K562 (cell line): Measurements from ENCODE around the gene NR0B2. TPM values are rescaled to one million over a fixed set of nuclear protein-coding genes. Genes with fewer than 3 reads are reported as not detected.
A peak's percentile ranks its signal among the peaks of the same experiment; 100 is the strongest.

Experiments used
- ATF1 ChIP-seq, 2 experiments: fragments of 450-650 bp in 1 of 2; IDR thresholded peaks; 2 replicates each; pipeline ENCODE4 v1.6.1; 2016; ENCODE audit warnings: missing compliant biosample characterization in 1 of 2, missing genetic modification characterization in 1 of 2
- CBFA2T3 ChIP-seq: fragments of 450-650 bp; IDR thresholded peaks from 2 replicates; pipeline ENCODE4 v1.6.1; 2017
- DMBX1 ChIP-seq: fragments of 250-450 bp; sonication (Bioruptor Pico); IDR thresholded peaks from 2 replicates; pipeline ENCODE4 v1.8.0; 2022; ENCODE audit warnings: inconsistent platforms, mild to moderate bottlenecking, moderate library complexity, borderline replicate concordance
- ETS2 ChIP-seq: IDR thresholded peaks from 2 replicates; pipeline ENCODE4 v1.6.1; 2016; ENCODE audit warnings: borderline replicate concordance, missing genetic modification characterization, mild to moderate bottlenecking, moderate library complexity, missing compliant biosample characterization; ENCODE audit not compliant: poor library complexity, severe bottlenecking
- FOXJ2 ChIP-seq: fragments of 200-800 bp; sonication (Bioruptor generic); IDR thresholded peaks from 2 replicates; pipeline ENCODE4 v1.6.1; 2016; ENCODE audit warnings: missing genetic modification characterization, missing compliant biosample characterization
- FOXK2 ChIP-seq, 2 experiments: fragments of 450-650 bp; IDR thresholded peaks in 1 of 2; conservative IDR thresholded peaks in 1 of 2; 2 replicates each; pipeline ENCODE4 v1.6.1; 2016; ENCODE audit warnings: low read depth in 2 of 2, mild to moderate bottlenecking in 1 of 2
- GATA2 ChIP-seq: sonication (generic); formaldehyde crosslinking; IDR thresholded peaks from 2 replicates; pipeline ENCODE4 v1.4.0; 2020; ENCODE audit warnings: mild to moderate bottlenecking, missing genetic modification reagents
- GATAD2A ChIP-seq: fragments of 450-650 bp; IDR thresholded peaks from 2 replicates; pipeline ENCODE4 v1.6.1; 2017
- L3MBTL2 ChIP-seq: fragments of 450-650 bp; IDR thresholded peaks from 2 replicates; pipeline ENCODE4 v1.6.1; 2016; ENCODE audit warnings: mild to moderate bottlenecking, moderate library complexity
- LEF1 ChIP-seq: fragments of 450-650 bp; IDR thresholded peaks from 2 replicates; pipeline ENCODE4 v1.6.1; 2016; ENCODE audit warnings: mild to moderate bottlenecking
- MAZ ChIP-seq, 2 experiments: fragments of 450-650 bp in 1 of 2; sonication (generic) in 1 of 2; formaldehyde crosslinking; IDR thresholded peaks in 1 of 2; conservative IDR thresholded peaks in 1 of 2; 2 replicates each; pipeline versions ENCODE4 v1.4.0 to v1.5.0; 2020; ENCODE audit warnings: mild to moderate bottlenecking in 1 of 2, missing genetic modification reagents in 1 of 2
- MBD2 ChIP-seq: sonication (generic); IDR thresholded peaks from 2 replicates; pipeline ENCODE4 v1.6.1; 2016; ENCODE audit warnings: low read depth, borderline replicate concordance
- PHB2 ChIP-seq: fragments of 450-650 bp; IDR thresholded peaks from 2 replicates; pipeline ENCODE4 v1.6.1; 2017; ENCODE audit warnings: low read depth
- STAT5A ChIP-seq: IDR thresholded peaks from 2 replicates; pipeline ENCODE4 v1.6.1; 2012; ENCODE audit warnings: low read length, inconsistent platforms, borderline replicate concordance
- ZNF589 ChIP-seq: fragments of 200-800 bp; sonication (Bioruptor generic); IDR thresholded peaks from 2 replicates; pipeline ENCODE4 v1.6.1; 2016; ENCODE audit warnings: low read depth, missing genetic modification characterization, missing compliant biosample characterization
- ZNF717 ChIP-seq: fragments of 250-450 bp; sonication (Bioruptor Pico); IDR thresholded peaks from 2 replicates; pipeline ENCODE4 v1.5.0; 2021
- polyA plus RNA-seq, 8 experiments: library from polyadenylated mRNA; depleted of rRNA in 4 of 8; stranded (reverse) in 5 of 8; unstranded in 3 of 8; fragments of >200 nt; fragmentation: Nextera tagmentation in 2 of 8; fragmentation: Illumina TruSeq in 1 of 8; extraction: Ambion mirVana in 2 of 8; extraction: Trizol in 1 of 8; gene quantifications; 2 replicates each; pipeline versions ENCODE4 v1.2.1 to v1.2.3, GENCODE V29; 2011 to 2014; ENCODE audit warnings: inconsistent platforms in 1 of 8, missing spikeins in 1 of 8
- total RNA-seq, 7 experiments: library from RNA; depleted of rRNA in 6 of 7; stranded (reverse); fragments of >200 nt in 6 of 7; fragmentation: Illumina TruSeq in 2 of 7; extraction: Trizol in 2 of 7; gene quantifications; 2 replicates each; pipeline versions ENCODE4 v1.2.1 to v1.2.3, GENCODE V29; 2011 to 2021; ENCODE audit warnings: low replicate concordance in 1 of 7
- TF ChIP-seq, protein P1 (sequence below), 2 experiments: fragments of 450-650 bp; formaldehyde crosslinking in 1 of 2; IDR thresholded peaks; 2 replicates each; pipeline versions ENCODE4 v1.4.0 to v1.6.1; 2014 to 2020; ENCODE audit warnings: mild to moderate bottlenecking in 2 of 2, borderline replicate concordance in 1 of 2, low read depth in 1 of 2
- TF ChIP-seq, protein P2 (sequence below): sonication (generic); formaldehyde crosslinking; IDR thresholded peaks from 2 replicates; pipeline ENCODE4 v1.9.0; 2022; ENCODE audit warnings: mild to moderate bottlenecking, missing genetic modification reagents

The NR0B2 gene
- total and polyA plus RNA-seq, 9 of the 15 experiments (the other 6 are each of a cell fraction or from before 2014, with no cell fraction given) = not detected

DNA sequence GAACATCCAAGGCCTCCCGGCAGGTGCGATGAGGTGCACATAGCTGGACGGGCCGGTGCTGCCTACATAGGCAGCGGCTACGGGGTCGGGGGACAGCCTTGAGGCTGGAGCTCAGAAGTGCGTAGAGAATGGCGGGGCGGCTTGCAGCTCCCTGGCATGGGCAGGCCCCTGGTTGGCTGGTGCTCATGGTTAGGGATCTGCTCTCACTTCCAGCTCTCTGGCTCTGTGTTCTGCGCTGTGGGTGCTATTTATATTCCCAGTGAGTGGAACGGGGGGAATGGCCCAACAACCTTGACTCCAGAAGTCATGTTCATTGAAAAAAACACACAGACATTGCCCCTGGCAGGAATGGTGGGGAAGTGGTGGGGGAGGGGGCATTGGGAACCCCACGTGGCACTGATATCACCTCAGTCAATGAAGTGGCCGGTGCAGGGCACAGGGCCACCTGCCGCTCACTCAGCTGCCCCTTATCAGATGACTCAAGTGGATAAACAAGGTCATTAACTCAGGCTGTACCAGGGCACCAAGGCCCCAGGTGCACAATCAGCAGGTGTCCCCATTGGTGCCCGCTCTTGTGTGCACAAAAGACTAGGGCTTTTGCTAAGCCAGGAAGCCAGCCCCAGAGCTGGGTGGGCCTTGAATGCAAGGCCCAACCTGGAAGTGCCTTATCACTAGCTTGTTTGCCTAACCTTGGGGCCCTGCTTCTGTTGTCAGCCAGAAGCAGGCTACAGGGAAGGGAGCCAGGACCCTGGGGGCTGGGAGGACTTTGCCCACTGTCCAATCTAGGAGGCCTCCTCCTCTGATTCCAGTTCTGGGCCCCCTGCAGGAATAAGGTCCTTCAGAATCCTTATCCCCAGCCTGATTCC, at the start of gene NR0B2 (continued):
- TF ChIP-seq CBFA2T3 (peak; percentile 76), MAZ (CRISPR knock-in tag; conservative IDR thresholded peaks at IDR 0.05 in 1 of 2, IDR thresholded peaks at IDR 0.05 in 1 of 2) (peak in 1 of 2 experiments; percentile 69; a peak in 2 of 4 replicates), MBD2 (0 out of 2 replicates have a peak, but pooled peaks have one; percentile 37), DMBX1 (CRISPR knock-in tag) (peak; percentile 73; the same call in 1 of the 2 replicates), FOXJ2 (tag) (0 out of 2 replicates have a peak, but pooled peaks have one; percentile 10), ATF1 (CRISPR knock-in tag; IDR thresholded peaks at IDR 0.05) (no peak), ATF1 (tag; IDR thresholded peaks at IDR 0.05) (peak; percentile 48; the same call in 1 of the 2 replicates), GATAD2A (0 out of 2 replicates have a peak, but pooled peaks have one; percentile 4), STAT5A (no peak), ZNF589 (CRISPR knock-in tag) (peak; percentile 41; the same call in 1 of the 2 replicates), FOXK2 (conservative IDR thresholded peaks at IDR 0.05 in 1 of 2, IDR thresholded peaks at IDR 0.05 in 1 of 2; ENCODE audit: low read depth in 2 of 2) (peak in 1 of 2 experiments; percentile 64; a peak in 3 of 4 replicates), ETS2 (tag) (no peak), PHB2 (no peak), ZNF717 (CRISPR knock-in tag) (no peak), LEF1 (peak; percentile 79; the same call in 1 of the 2 replicates), GATA2 (CRISPR knock-in tag) (peak; percentile 24; the same call in 1 of the 2 replicates), L3MBTL2 (peak; percentile 66)
- TF ChIP-seq, protein P1, sequence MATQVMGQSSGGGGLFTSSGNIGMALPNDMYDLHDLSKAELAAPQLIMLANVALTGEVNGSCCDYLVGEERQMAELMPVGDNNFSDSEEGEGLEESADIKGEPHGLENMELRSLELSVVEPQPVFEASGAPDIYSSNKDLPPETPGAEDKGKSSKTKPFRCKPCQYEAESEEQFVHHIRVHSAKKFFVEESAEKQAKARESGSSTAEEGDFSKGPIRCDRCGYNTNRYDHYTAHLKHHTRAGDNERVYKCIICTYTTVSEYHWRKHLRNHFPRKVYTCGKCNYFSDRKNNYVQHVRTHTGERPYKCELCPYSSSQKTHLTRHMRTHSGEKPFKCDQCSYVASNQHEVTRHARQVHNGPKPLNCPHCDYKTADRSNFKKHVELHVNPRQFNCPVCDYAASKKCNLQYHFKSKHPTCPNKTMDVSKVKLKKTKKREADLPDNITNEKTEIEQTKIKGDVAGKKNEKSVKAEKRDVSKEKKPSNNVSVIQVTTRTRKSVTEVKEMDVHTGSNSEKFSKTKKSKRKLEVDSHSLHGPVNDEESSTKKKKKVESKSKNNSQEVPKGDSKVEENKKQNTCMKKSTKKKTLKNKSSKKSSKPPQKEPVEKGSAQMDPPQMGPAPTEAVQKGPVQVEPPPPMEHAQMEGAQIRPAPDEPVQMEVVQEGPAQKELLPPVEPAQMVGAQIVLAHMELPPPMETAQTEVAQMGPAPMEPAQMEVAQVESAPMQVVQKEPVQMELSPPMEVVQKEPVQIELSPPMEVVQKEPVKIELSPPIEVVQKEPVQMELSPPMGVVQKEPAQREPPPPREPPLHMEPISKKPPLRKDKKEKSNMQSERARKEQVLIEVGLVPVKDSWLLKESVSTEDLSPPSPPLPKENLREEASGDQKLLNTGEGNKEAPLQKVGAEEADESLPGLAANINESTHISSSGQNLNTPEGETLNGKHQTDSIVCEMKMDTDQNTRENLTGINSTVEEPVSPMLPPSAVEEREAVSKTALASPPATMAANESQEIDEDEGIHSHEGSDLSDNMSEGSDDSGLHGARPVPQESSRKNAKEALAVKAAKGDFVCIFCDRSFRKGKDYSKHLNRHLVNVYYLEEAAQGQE (IDR thresholded peaks at IDR 0.05; ENCODE audit: borderline replicate concordance) = no peak
- TF ChIP-seq, protein P1 (CRISPR knock-in tag; IDR thresholded peaks at IDR 0.05; ENCODE audit: low read depth) = peak; percentile 36; the same call in 1 of the 2 replicates
- TF ChIP-seq, protein P2, sequence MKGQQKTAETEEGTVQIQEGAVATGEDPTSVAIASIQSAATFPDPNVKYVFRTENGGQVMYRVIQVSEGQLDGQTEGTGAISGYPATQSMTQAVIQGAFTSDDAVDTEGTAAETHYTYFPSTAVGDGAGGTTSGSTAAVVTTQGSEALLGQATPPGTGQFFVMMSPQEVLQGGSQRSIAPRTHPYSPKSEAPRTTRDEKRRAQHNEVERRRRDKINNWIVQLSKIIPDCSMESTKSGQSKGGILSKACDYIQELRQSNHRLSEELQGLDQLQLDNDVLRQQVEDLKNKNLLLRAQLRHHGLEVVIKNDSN (CRISPR knock-in tag) = peak; percentile 36; the same call in 1 of the 2 replicates
